ENCODE measurements around the gene PLEKHN1.
"Not testable (repeated sequence)": the region's sequence is repeated elsewhere in the genome, so short reads cannot be mapped to it uniquely, and the experiment has no call there.

PLEKHN1 gene

DNA sequence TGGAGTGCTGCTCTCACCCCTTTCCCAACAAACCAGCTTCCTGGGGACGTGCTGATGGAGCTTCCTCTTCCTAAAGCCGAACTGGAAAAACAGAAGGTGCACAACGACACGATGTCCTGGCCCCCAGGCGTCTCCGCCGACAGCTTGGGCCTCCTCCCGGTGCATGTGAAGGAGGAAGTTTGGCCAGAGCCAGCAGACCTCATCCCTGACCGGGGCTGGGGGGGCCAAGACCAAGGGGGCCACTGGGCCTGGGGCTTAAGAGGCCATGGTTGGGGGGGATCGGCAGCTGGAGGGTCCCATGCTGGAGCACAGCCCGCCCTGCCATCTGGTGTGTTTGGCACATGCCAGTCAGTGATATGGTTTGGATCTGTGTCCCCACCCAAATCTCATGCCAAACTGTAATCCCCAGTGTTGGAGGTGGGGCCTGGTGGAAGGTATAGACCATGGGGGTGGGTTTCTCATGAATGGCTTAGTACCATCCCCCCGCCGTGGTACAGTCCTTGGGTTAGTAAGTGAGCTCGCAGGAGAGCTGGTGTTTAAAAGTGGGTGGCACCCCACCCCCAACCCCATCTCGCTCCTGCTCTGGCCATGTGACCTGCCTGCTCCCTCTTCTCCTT is 27.2 kb downstream of the PLEKHN1 start:
- DNase-seq (ENCODE audit: low spot score) = no peak

DNA sequence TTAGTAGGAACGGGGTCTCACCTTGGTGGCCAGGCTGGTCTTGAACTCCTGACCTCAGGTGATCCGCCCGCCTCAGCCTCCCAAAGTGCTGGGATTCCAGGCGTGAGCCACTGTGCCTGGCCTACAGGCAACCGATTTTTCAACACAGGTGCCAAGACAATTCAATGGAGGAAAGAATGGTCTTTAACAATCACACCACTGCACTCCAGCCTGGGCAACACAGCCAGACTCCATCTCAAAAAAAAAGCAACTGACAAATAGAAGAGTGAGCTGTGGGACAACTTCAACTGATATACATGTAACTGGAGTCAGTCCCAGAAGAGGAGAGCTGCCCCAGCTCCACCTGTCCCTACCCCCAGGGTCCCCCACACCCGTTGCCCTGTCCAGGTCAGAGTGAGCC is 28.3 kb downstream of the PLEKHN1 start:
- DNase-seq (ENCODE audit: low spot score) = not testable (repeated sequence)

DNA sequence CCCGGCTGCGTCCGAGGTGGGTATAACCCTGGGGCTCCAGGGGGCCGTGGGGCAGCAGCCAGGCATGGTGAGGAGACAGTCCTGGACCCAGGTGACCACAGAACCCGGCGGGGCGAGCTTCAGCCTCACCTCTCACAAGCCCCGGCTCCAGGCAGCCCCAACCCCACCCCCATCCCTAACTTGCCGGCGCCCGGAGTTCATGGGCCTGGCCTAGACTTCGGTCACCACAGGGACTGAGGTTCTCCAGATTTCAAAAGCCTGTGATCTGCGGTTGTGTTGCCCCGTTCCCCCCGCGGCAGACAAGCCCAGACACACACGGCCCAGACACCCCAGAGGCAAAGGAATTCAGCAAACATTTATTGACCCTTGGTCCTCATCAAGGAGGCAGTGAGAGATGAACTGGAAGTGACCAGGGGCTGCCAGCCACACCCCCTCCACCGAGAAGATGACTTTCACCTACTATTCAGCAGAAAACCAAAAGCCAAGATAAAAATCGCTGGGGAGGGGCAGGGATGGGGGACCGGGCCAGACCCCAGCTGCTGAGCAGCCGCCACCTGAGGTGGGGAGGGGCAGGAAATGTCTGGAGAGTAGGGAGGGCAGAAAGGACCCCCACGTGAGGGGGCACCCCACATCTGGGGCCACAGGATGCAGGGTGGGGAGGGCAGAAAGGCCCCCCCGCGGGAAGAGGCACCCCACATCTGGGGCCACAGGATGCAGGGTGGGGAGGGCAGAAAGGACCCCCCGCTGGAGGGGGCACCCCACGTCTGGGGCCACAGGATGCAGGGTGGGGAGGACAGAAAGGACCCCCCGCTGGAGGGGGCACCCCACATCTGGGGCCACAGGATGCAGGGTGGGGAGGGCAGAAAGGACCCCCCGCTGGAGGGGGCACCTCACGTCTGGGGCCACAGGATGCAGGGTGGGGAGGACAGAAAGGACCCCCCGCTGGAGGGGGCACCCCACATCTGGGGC is 29.7 kb downstream of the PLEKHN1 start:
- DNase-seq (ENCODE audit: low spot score) = no peak

DNA sequence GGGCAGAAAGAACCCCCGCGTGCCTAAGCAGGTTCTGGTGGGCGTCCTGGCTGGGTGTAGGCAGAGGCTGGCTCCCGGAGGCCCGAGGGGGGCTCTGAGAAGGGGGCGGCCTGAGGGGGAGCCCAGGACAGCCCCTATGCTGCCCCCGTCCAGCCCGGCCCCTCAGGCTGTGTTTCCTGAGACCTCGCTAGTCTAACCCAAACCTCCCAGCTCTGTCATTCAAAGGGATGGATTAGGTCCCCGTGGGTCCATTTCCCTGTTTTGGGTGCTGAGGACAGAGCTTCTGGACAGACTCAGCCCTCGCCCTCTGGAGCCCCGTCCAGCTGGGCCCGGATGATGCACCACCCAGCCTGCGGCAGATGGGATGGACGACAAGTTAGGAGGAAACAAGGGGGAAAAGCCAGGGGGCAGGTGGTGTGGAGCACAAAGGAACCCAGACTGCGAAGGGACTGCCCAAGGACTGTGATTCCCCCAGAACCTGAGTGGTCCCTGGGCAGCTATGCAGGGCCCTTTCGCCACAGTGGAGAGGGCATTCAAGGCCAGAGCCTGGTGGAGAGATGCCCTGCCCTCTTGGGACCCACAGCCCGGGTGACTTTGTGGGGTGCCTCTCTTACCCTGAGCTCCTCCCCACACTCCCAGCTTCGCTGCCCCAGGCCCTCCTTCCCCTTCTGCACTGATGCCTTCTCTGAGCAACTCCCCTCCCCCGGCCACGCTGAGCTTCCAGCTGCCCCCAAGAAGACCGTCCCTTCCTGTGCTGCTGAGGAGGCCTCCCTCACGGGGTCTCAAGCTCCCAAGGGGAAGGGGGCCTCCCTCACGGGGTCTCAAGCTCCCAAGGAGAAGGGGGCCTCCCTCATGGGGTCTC is 30.8 kb downstream of the PLEKHN1 start:
- DNase-seq (ENCODE audit: low spot score) = no peak

DNA sequence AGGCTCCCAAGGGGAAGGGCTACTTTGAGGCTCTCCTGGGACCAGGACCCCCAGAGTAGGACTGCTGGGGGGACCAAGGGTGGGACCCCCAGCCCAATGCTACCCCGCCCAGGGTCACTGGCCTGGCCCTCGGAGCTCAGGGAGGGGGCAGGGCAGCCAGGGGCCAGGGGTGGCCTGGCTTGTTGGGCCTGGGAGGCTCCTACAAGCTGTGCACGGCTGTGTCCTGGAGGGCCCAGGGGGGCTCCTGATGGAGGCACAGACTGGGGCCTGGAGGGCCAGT is 31.4 kb downstream of the PLEKHN1 start:
- no peak for DNase-seq (ENCODE audit: low spot score)

DNA sequence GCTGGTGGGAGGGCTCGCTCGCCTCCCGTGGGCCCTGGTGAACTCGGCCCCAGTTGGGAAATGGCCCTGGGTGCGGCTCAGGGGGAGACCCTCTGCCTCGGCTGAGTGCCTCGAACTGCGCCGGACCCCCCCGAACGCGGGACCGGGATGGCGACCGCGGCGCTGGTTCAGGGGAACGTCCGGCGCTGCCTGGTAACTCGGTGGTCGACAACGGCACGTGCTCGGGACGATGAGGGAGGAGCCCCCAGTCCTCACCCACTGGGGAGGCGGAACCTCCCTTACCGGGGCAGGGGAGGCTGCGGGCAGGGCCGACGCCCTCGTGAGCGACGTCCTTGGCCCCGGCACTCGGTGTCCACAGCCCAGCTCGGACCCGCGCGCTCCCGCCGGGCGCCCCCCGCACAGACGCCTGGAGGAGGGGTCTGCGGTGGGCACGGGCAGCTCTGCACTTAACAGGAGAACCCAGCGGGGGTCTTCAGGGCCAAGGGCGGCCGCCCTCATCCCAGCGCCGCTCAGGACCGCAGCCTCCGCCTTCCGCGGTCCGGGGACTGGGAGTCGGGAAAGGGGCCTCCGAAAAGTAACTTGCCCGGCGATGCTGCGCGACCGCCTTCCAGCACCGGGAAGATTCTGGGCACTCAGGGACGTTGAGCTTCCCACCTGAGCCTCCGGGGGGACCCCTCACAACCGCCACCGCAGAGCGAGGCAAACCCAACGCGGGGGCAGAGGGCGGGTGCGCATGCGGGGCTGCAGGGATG is 31.9 kb downstream of the PLEKHN1 start:
- no peak for DNase-seq (ENCODE audit: low spot score)

DNA sequence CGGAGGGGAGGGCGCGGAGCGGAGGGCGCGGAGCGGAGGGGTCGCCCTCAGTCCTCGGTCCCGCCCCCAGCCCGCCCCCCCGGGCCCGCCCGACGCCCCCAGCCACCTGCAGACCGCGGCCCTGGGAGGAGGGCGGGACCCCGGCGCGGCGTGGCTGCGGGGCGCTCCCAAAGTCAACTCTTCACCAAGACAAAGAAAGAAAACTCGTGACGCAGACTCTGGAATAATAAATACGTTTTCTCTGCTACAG is 32.4 kb downstream of the PLEKHN1 start:
- no peak for DNase-seq (ENCODE audit: low spot score)

DNA sequence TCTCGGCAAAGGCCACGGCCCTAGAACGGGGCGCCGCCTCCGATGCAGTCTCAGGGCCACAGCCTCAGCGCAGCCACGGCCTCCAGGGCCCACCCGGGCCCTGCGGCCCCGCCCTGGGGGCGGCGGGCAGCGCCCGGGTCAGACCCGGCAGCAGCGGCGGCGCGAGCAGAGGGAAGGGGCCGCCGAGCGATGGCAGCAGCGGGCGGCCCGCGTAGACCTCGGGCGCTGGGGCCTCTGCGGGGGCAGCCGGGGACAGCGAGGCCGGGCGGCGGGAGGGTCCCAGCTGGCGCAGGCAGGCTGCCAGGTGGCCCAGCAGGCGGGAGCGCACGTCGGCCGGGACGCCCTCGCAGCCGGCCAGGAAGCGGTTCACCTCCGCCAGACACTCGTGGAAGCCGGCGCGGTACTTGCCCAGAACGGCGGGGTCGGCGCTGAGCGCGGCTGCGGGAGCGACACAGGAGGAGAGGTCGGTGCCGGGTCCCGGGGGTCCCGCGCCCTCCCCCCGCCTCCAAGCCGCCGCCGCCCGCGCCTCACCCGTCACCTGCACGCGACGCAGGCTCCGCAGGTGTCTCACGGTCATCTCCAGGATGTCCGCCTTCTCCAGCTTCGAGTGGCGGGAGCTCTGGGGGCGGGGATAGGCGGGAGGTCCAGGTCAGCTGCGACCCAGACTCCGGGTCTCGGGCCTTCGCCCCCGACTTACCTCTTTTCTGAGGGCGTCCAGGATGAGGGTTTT is 32.9 kb downstream of the PLEKHN1 start:
- DNase-seq (ENCODE audit: low spot score) = peak; percentile 20

DNA sequence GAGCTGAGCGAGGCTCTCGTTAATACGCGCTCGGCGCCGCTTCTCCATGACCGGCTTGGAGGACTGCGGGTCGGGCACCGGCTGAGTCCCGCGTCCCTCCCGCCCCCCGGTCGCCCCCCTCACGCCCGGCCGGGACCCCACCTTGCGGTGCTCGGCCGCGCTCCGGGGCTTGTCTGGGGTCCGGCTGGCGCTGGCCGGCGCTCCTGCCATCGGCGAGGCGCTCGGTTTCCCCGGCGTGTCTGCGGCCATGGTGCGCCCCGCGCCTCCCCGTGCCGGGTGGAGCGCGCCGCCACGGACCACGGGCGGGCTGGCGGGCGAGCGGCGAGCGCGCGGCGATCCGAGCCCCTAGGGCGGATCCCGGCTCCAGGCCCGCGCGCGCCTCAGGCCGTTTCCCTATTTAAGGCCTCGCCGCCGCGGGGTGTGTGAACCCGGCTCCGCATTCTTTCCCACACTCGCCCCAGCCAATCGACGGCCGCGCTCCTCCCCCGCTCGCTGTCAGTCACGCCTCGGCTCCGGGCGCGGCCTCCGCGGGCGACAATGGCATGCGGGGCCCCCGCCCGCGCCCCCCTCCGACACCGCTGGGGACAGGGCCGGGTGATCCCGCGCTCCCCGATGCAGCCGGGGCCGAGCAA is 33.6 kb downstream of the PLEKHN1 start, which contains the start of gene HES4:
Gene HES4, minus strand, starts transcription at position 373 of the 632 bp plus-strand sequence. Its CDS starts 124 bp downstream, at position 249.
- DNase-seq (ENCODE audit: low spot score) = peak; percentile 91

DNA sequence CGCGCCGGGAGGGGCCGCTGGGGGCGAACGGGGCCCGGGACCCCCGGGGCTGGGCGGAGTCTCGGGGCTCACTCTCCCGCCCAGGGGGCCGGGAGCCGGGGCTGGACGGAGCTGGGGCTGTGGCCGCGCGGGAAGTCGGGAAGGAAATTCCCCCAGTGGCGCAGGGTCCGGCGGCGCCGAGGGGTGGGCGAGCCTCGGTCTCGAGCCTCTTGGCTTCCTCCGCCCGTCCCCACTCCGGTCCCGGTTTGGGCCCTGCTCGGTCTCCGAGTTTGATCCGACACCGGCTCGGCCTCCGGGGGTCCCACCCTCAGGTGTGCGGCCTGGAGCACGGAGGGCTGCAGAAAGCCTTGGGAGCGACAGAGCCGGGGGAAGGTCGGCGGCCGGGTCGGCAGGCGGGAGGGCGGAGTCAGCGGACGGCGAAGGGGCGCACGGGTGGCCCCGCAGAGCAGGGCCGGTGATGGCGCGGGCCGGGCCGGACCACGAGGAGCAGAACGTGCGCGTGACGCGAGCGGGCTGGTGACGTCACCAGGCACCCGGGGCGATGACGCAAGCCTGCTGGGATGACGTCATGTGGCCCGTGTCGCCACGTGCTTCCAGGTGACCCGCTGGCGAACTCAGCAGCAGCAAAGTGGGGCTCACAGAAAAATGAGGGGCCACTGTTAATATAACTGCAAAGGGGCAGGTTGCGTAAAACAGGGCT is 34.2 kb downstream of the PLEKHN1 start:
- DNase-seq (ENCODE audit: low spot score) = peak; percentile 94

DNA sequence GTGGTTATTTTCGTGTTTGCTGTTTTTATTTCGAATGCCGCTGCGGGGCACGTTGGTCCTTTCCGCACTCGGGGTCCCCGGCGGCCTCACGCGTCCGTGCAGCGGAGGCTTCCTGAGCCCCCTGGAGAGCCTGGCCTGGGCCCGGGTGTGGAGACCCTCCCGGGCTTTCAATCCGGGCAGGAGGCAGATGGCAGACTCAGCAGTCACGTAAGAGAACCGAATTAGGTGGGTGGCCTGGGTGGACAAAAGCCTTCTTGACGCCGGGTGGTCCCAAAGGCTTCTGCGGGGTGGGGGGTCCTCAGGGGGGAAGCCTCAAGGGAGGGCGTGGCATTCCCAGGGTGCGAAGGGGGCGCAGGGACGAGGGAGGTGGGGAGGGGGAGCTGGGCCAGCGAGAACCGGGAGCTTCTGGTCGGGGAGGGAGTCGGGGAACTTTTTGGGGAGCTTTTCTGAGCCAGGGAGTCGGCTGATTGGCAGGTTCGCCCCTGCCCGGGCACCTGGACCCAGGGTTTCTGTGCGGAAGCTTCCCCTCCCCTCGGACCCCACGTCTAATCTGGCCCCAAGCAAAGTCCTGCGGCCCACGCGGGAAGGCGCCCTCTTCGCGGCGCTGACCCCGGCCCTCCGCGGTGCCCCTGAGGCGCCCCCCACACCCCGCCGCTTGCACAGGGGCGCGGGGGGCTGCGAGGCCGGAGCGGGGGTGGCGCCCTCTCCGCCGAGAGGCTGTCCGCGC is 34.9 kb downstream of the PLEKHN1 start:
- DNase-seq (ENCODE audit: low spot score) = no peak

DNA sequence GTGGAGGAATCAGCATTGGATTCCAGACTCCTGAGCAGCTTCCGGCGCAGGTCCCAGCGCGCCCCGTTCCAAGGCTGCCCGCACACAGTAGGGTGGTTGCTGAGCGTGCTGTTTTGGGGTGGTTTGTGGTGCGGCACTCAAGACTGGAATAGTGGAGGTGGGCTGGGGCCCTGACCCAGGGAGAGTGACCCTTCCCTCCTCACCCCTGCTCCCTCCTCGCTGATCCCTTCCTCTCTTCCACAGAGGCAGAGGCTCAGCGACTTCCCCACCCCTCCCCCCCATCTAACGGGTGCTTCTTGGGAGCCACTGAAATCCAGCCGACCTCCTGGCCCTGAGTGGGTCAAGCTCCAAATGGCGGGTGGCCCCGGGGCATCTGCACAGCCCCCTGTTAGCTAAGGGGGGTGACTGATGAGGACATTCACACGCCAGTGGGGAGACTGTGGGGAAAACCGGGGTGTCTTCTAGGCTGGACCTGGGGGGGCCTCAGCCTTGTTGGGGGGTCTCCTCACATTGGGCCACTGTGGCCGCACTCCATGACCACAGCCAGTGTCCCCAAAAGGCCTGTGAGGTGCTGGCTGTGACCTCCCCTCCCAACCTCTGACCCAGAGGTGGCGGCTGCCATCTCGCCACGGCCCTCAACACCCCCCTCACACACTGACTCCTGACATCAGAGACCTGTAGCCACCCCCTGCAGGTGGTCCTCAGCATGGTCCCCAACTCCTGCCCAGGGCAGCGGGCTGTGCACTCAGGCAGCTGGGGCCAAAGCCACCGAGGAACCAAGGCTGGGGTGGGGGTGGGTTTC is 37.5 kb downstream of the PLEKHN1 start:
- no peak for DNase-seq (ENCODE audit: low spot score)

DNA sequence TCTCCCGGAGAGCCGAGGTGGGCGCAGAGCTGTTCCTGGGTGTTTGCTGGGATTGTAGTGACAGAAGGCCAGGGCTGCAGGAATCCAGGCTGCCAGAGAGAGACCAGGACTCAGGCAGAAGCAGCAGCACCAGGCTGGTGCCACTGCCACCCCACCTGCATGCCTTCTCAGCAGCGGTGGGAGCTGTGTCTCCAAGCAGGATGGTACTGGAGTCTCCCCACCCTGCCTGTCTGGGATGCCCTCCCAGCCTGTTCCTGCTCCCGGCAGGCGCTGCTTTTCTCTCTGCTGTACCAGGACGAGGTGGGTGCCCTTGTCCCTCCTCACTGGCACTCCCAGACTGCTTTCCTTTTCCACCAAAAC is 38.1 kb downstream of the PLEKHN1 start:
- DNase-seq (ENCODE audit: low spot score) = no peak

DNA sequence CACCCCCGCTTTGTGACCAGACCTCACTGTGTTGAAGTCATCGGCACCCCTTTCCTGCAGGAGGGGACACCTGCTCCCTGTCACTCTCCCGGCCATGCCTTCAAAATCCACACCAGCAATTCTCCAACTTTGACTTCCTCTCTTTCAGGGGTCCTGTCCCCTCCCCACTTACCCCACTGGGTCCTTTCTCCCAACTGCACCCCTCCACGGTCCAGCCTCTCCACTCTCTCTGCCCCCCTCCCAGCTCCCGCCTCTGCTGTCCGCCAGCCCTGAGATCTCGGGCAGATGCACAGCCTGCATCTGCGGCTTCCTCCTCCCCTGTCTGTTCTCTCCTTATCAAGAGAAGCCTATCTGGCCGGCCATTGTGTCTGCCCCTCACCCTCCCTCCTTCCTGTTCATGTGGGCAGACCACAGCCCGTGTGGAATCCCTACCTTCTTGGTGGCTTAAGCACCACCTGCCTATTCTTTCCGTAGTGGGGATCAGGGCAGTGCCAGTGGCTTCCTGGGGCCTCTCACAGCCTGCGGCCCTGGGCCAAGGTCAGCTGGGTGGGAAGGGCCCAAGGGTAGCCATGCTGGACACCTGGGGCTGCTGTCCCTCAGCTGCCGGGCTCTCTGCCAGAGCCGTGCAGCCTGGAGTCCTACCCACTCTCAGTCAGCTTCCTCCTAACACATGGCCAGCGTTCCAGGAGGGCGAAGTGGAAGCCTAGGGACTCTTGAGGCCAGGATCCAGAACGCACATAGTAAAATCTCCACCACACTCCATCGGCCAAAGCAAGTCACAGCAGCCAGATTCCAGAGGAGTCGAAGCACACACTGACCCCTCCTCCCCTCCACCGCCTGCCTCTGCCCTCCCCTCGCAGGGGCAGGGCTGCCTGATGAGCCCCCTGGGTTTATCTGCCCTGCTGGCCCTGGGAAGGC is 38.8 kb downstream of the PLEKHN1 start:
- DNase-seq (ENCODE audit: low spot score) = no peak

DNA sequence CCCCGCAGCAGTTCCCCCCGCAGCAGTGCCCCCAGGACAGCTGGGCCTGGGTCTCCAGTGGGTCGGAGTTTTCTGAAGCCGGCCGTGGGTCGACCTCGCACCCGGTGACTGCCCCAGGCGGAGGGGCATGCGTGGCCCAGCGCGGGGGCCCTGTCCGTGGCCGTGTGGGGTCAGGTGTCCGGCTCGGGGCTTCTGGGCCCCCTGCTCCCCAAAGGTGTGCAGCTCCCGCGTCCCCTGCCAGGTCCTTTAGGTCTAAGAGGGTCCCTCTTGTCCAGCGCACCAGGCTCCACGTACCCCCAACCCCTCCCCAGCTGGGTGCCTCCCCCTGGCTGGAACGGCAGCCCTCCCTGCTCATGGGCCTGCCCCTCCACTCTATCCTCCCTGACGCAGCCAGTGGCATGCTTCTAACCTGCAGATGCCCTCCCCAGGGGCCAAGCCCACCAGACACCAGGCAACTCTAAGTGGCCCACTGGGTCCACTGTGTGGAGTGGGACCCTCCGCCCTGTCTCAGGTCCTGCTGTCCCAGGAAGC is 39.6 kb downstream of the PLEKHN1 start:
- no peak for DNase-seq (ENCODE audit: low spot score)

DNA sequence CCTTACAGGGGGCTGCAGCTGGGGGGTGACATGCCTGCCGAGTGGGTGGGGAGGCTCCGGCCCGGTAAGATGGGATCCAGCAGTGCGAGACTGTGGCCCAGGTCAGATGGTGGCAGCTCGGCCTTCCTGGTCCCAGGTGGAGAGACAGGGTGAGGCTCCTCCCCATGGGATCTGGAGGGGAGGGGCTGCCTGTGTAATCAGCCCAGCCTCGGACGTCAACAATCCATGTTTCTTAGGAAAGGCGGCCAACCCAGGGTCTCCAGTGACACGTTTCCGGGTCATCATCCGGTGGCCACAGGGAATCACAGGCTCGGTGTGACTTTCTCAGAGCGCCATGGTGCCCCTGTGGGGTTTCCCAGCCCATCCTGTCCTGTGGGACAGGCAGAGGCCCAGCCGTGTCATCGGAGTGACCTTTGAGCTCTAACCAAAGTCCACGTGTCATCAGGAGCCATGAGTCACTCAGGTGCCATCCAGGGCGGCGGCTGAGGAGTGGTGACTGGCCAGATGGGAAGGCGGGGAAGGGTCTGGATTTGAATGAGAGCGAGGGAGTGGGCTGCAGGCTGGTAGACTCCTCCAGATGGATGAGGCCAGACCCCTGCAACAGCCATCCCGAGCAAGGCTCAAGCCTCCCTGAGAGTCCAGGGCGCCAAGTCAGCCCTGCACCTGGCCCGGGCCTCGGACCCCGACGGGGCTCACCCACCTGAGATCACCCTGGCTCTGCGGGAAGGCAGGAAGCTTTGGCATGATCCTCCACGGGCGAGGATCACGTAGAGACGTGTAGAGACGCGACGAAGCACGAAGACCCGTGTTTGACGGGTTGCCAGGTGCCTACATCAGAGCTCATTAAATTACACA is 40.2 kb downstream of the PLEKHN1 start:
- DNase-seq (ENCODE audit: low spot score) = peak; percentile 80

DNA sequence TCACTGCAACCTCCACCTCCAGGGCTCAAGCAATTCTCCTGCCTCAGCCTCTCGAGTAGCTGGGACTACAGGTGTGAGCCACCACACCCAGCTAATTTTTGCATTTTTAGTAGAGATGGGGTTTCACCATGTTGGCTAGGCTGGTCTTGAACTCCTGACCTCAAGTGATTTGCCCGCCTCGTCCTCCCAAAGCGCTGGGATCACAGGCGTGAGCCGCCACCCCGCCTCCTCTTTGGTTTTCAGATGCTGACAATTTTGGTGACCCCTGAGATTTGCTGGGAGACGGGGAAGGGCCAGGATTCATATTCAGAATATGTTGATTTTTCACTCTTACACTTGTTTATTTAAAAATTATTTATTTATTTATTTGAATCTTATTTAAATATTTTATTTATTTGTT is 43.8 kb downstream of the PLEKHN1 start:
- not testable (repeated sequence) for DNase-seq (ENCODE audit: low spot score)
